Medulla oblongata (tissue), 1 donor: ENCODE measurements around the gene FKBP1A.
A peak's percentile ranks its signal among the peaks of the same experiment; 100 is the strongest.

Experiments
- DNase-seq: peaks from one replicate; pipeline ENCODE4 v3.0.0-alpha.2; 2015; ENCODE audit errors: extremely low spot score

Gene FKBP1A

GRCh38 chr20:1332749-1333300, 60.0 kb downstream of the FKBP1A start:
- no peak for DNase-seq

GRCh38 chr20:1331801-1332453, 60.9 kb downstream of the FKBP1A start:
- no peak for DNase-seq

- DNase-seq, result no peak
Observed at GRCh38 chr20:1331101-1331500, 61.8 kb downstream of the FKBP1A start.

- DNase-seq, result peak; percentile 78
Observed at GRCh38 chr20:1330075-1330830, 62.6 kb downstream of the FKBP1A start.

- DNase-seq, result no peak
Observed at GRCh38 chr20:1328680-1329330, 64.0 kb downstream of the FKBP1A start, which contains the start of gene SDCBP2. Gene SDCBP2, minus strand, starts transcription at chr20:1329139. Its CDS starts 8,723 bp downstream, at chr20:1320416.

GRCh38 chr20:1327827-1328679, 64.8 kb downstream of the FKBP1A start:
- DNase-seq, result no peak

GRCh38 chr20:1327241-1327653, 65.6 kb downstream of the FKBP1A start:
- no peak for DNase-seq

- DNase-seq, result no peak
Observed at GRCh38 chr20:1326031-1326930, 66.6 kb downstream of the FKBP1A start.

GRCh38 chr20:1325173-1326030, 67.5 kb downstream of the FKBP1A start:
- DNase-seq, result peak; percentile 98

GRCh38 chr20:1324598-1325172, 68.2 kb downstream of the FKBP1A start:
- DNase-seq, result no peak

GRCh38 chr20:1323830-1324597, 68.8 kb downstream of the FKBP1A start:
- no peak for DNase-seq

- DNase-seq, result no peak
Observed at GRCh38 chr20:1323256-1323655, 69.6 kb downstream of the FKBP1A start.

GRCh38 chr20:1322511-1323245, 70.2 kb downstream of the FKBP1A start:
- DNase-seq, result no peak

- no peak for DNase-seq
Observed at GRCh38 chr20:1321654-1321939, 71.3 kb downstream of the FKBP1A start.

GRCh38 chr20:1320902-1321653, 71.8 kb downstream of the FKBP1A start:
- DNase-seq, result no peak

- no peak for DNase-seq
Observed at GRCh38 chr20:1320016-1320415, 72.8 kb downstream of the FKBP1A start.

GRCh38 chr20:1319462-1319861, 73.4 kb downstream of the FKBP1A start:
- no peak for DNase-seq
